Cardiac muscle cell (in vitro differentiated cells and primary cell): ENCODE data around the gene NEK7. TPM values are rescaled to one million over a fixed set of nuclear protein-coding genes. Genes with fewer than 3 reads are reported as not detected.
"Not testable (repeated sequence)": the region's sequence is repeated elsewhere in the genome, so short reads cannot be mapped to it uniquely, and the experiment has no call there.

ENCODE experiments used
- DNase-seq, 2 donors: peaks; one replicate each; pipeline versions ENCODE4 v3.0.0 to v3.0.0-alpha.2; 2010 to 2017; ENCODE audit warnings: low read depth in 1 of 2, low spot score in 1 of 2
- H3K27ac ChIP-seq: fragments of 200-600 bp; sonication (generic); 2 replicates; pipeline ENCODE4 v1.5.1; 2016
- H3K27me3 ChIP-seq: fragments of 200-600 bp; sonication (generic); 2 replicates; pipeline ENCODE4 v1.6.0; 2016; ENCODE audit warnings: control low read depth
- H3K36me3 ChIP-seq: fragments of 200-600 bp; sonication (generic); 2 replicates; pipeline ENCODE4 v1.5.1; 2016; ENCODE audit warnings: control low read depth
- H3K4me1 ChIP-seq: fragments of 200-600 bp; sonication (generic); 2 replicates; pipeline ENCODE4 v1.8.1; 2017; ENCODE audit warnings: low read depth, mild to moderate bottlenecking, mixed run types
- H3K4me3 ChIP-seq: fragments of 200-600 bp; sonication (generic); 2 replicates; pipeline ENCODE4 v1.5.1; 2016; ENCODE audit warnings: mild to moderate bottlenecking
- H3K9me3 ChIP-seq: fragments of 200-600 bp; sonication (generic); 2 replicates; pipeline ENCODE4 v1.5.1; 2017; ENCODE audit warnings: low read depth, mild to moderate bottlenecking, control low read depth
- polyA plus RNA-seq: library from polyadenylated mRNA; unstranded; fragments of >200 nt; fragmentation: Nextera tagmentation; extraction: Ambion mirVana; gene quantifications from 2 replicates; pipeline ENCODE4 v1.2.1, GENCODE V29; 2016
- total RNA-seq: library from RNA; depleted of rRNA; stranded (reverse); fragments of >200 nt; gene quantifications from 2 replicates; pipeline ENCODE4 v1.2.3, GENCODE V29; 2016
- TF ChIP-seq, protein P1 (sequence below): IDR thresholded peaks from 2 replicates; pipeline ENCODE4 v1.5.1; 2012; ENCODE audit warnings: low read depth, mild to moderate bottlenecking, low read length

NEK7 gene
- total and polyA plus RNA-seq, 2 experiments from 2014 or later = 46.1 to 63.1 TPM

DNA sequence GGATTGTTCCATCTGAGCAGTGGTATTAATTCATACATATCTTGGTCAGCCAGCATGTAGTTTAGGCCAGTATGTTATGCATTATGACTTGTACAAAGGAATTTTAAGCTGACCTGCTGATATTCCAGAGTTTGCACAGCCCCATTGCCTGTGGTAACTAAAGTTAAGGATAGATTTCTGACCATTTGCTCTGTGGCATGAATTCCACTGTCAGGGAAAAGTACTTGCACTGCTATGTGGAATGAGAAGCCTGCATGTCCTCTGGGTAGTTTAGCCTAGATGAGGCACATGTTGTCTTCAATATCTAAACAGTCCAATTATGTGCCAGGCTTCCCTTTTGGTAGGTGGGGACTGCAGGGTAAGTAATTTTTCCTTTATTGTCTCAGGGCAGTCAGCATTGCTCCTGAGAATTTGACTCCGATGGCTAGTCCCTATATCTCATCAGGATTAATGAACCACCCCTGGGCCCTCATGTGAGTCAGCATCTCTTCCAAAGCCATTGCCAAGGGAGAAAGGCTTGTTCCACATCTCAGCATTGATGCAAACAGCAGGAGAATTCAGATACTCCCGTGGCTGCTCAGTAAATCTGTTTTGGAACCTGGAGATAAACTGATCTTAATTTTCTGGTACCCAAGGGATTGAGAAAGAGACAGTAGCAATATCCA is 30.2 kb downstream of the NEK7 start:
- Histone ChIP-seq H3K4me3 (no peak overlapping the region), H3K36me3 (no peaks in the 10 kb centered on the region), H3K27ac (peak overlapping the region; percentile 3), H3K27me3 (no peaks in the 10 kb centered on the region), H3K9me3 (no peaks in the 10 kb centered on the region), H3K4me1 (peaks cover 4% of the 10 kb centered on the region)
- DNase-seq = no peak
- TF ChIP-seq, protein P1, sequence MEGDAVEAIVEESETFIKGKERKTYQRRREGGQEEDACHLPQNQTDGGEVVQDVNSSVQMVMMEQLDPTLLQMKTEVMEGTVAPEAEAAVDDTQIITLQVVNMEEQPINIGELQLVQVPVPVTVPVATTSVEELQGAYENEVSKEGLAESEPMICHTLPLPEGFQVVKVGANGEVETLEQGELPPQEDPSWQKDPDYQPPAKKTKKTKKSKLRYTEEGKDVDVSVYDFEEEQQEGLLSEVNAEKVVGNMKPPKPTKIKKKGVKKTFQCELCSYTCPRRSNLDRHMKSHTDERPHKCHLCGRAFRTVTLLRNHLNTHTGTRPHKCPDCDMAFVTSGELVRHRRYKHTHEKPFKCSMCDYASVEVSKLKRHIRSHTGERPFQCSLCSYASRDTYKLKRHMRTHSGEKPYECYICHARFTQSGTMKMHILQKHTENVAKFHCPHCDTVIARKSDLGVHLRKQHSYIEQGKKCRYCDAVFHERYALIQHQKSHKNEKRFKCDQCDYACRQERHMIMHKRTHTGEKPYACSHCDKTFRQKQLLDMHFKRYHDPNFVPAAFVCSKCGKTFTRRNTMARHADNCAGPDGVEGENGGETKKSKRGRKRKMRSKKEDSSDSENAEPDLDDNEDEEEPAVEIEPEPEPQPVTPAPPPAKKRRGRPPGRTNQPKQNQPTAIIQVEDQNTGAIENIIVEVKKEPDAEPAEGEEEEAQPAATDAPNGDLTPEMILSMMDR = no peak

- H3K27me3 ChIP-seq = no peaks in the 10 kb centered on the region
- H3K4me3 ChIP-seq = no peak overlapping the region
- H3K36me3 ChIP-seq = no peaks in the 10 kb centered on the region
- no peak overlapping the region for H3K27ac ChIP-seq
- TF ChIP-seq, protein P1 = no peak
- peaks cover 8% of the 10 kb centered on the region for H3K4me1 ChIP-seq
- no peaks in the 10 kb centered on the region for H3K9me3 ChIP-seq
- no peak for DNase-seq
Observed at GRCh38 chr1:198187973-198188588, 31.3 kb downstream of the NEK7 start.

DNA sequence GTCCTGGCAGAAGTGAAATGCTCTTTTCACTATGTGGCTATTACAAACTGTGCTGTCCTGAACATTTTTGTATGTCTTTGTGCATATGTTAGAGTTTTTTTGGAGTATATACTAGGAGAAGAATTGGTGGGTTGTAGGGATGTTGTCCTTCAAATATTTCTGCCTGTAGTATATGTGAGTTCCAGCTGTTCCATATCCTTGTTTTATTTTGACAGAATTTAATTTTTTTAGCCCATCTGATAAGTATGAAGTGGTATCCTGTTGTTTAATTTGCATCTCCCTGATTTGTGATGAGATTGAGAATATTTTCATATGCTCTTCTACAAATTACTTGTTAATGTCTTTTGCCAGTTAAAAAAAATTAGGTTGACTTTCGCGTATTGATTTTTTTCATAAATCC is 34.3 kb downstream of the NEK7 start:
- Histone ChIP-seq H3K4me3 (no peak overlapping the region), H3K4me1 (peaks cover 11% of the 10 kb centered on the region), H3K36me3 (no peaks in the 10 kb centered on the region), H3K27ac (no peak overlapping the region), H3K27me3 (no peaks in the 10 kb centered on the region), H3K9me3 (no peaks in the 10 kb centered on the region)
- DNase-seq = no peak
- TF ChIP-seq, protein P1 = no peak

GRCh38 chr1:198193871-198194270 is 37.1 kb downstream of the NEK7 start:
- not testable (repeated sequence) for H3K9me3 ChIP-seq, H3K4me3 ChIP-seq, H3K27ac ChIP-seq, H3K27me3 ChIP-seq, DNase-seq, H3K36me3 ChIP-seq
- peaks cover 12% of the 10 kb centered on the region for H3K4me1 ChIP-seq

GRCh38 chr1:198196630-198197029 is 39.8 kb downstream of the NEK7 start:
- H3K4me3 ChIP-seq = no peak overlapping the region
- TF ChIP-seq, protein P1 = no peak
- no peaks in the 10 kb centered on the region for H3K27me3 ChIP-seq
- peaks cover 19% of the 10 kb centered on the region for H3K4me1 ChIP-seq
- H3K36me3 ChIP-seq = no peaks in the 10 kb centered on the region
- no peaks in the 10 kb centered on the region for H3K9me3 ChIP-seq
- DNase-seq = no peak
- H3K27ac ChIP-seq = no peak overlapping the region

DNA sequence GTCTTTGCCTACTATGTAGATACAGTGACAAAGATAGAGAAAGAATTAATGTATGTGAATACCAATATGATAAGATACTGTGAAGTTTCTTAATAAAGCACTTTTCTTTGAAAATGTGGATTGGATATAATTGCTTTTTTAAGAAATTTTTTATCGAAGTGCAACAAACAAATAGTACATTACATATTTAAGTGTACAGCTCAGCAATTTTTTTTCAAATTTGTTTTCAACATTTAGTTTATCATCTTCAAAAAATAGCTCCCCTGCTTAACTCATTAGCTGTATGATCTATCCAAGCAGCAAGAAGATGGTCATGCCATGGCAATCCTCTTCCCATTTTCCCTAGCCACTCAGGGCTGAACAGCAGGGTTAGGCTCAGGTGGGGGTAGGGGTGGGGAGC is 40.5 kb downstream of the NEK7 start:
- Histone ChIP-seq H3K4me3 (no peak overlapping the region), H3K4me1 (peaks cover 19% of the 10 kb centered on the region), H3K9me3 (no peaks in the 10 kb centered on the region), H3K27me3 (no peaks in the 10 kb centered on the region), H3K36me3 (no peaks in the 10 kb centered on the region), H3K27ac (no peak overlapping the region)
- no peak for DNase-seq
- TF ChIP-seq, protein P1 = no peak
